Measurements from ENCODE around the gene ZNF385B.
A peak's percentile ranks its signal among the peaks of the same experiment; 100 is the strongest.

Gene ZNF385B

GRCh38 chr2:179428649-179429048 lies 432.8 kb downstream of the ZNF385B start:
- no peak for TF ChIP-seq CTCF (conservative IDR thresholded peaks at IDR 0.05; ENCODE audit: low read depth, low read length)
- peak overlapping the region; percentile 5 for H3K4me3 ChIP-seq (ENCODE audit: low read depth, low read length)
- peak; percentile 26 for DNase-seq (ENCODE audit: low read depth)

GRCh38 chr2:179427065-179427464 lies 434.3 kb downstream of the ZNF385B start:
- TF ChIP-seq CTCF (conservative IDR thresholded peaks at IDR 0.05; ENCODE audit: low read depth, low read length) = no peak
- DNase-seq (ENCODE audit: low read depth) = no peak

GRCh38 chr2:179424571-179424970 lies 436.8 kb downstream of the ZNF385B start:
- no peak for DNase-seq (ENCODE audit: low read depth)
- no peak for TF ChIP-seq CTCF (conservative IDR thresholded peaks at IDR 0.05; ENCODE audit: low read depth, low read length)
- H3K4me3 ChIP-seq (ENCODE audit: low read depth, low read length) = no peak overlapping the region

More at GRCh38 chr2:179427065-179427464, 434.3 kb downstream of the ZNF385B start:
- no peak overlapping the region for H3K4me3 ChIP-seq (ENCODE audit: low read depth, low read length)

- peak; percentile 95 for TF ChIP-seq CTCF (conservative IDR thresholded peaks at IDR 0.05; ENCODE audit: low read depth, low read length)
- peak; percentile 87 for DNase-seq (ENCODE audit: low read depth)
- H3K4me3 ChIP-seq (ENCODE audit: low read depth, low read length) = no peak overlapping the region
These were observed 439.3 kb downstream of the ZNF385B start for GRCh38 chr2:179422037-179422643.

GRCh38 chr2:179417436-179417949 lies 443.9 kb downstream of the ZNF385B start:
- DNase-seq (ENCODE audit: low read depth) = no peak
- H3K4me3 ChIP-seq (ENCODE audit: low read depth, low read length) = no peak overlapping the region
- TF ChIP-seq CTCF (conservative IDR thresholded peaks at IDR 0.05; ENCODE audit: low read depth, low read length) = no peak

GRCh38 chr2:179412112-179412511 lies 449.3 kb downstream of the ZNF385B start:
- DNase-seq (ENCODE audit: low read depth) = peak; percentile 44
- H3K4me3 ChIP-seq (ENCODE audit: low read depth, low read length) = no peak overlapping the region
- no peak for TF ChIP-seq CTCF (conservative IDR thresholded peaks at IDR 0.05; ENCODE audit: low read depth, low read length)

Measured in choroid plexus epithelial cell (primary cell).